ENCODE measurements around the gene KCNJ16.

Gene KCNJ16

GRCh38 chr17:70071127-70071526 lies 3.9 kb upstream of the KCNJ16 start:
- no peak for DNase-seq

GRCh38 chr17:70071620-70072019 lies 3.4 kb upstream of the KCNJ16 start:
- no peak for DNase-seq

GRCh38 chr17:70072546-70073309 lies 2.3 kb upstream of the KCNJ16 start:
- no peak for DNase-seq

- DNase-seq = no peak
Measured at GRCh38 chr17:70073310-70073709, 1.7 kb upstream of the KCNJ16 start.

GRCh38 chr17:70073799-70074198 lies 1.2 kb upstream of the KCNJ16 start:
- no peak for DNase-seq

GRCh38 chr17:70074236-70074830 lies 692 bp upstream of the KCNJ16 start:
- no peak for DNase-seq

GRCh38 chr17:70076189-70076588 lies 1.2 kb downstream of the KCNJ16 start:
- DNase-seq = no peak

GRCh38 chr17:70076831-70077230 lies 1.8 kb downstream of the KCNJ16 start:
- no peak for DNase-seq

- DNase-seq = no peak
Measured at GRCh38 chr17:70078549-70078948, 3.5 kb downstream of the KCNJ16 start.

- no peak for DNase-seq
Measured at GRCh38 chr17:70078994-70079531, 4.0 kb downstream of the KCNJ16 start.

- DNase-seq = no peak
Measured at GRCh38 chr17:70080541-70081347, 5.7 kb downstream of the KCNJ16 start.

- DNase-seq = no peak
Measured at GRCh38 chr17:70081885-70082284, 6.9 kb downstream of the KCNJ16 start.

- no peak for DNase-seq
Measured at GRCh38 chr17:70084476-70084875, 9.5 kb downstream of the KCNJ16 start.

GRCh38 chr17:70086516-70086915 lies 11.5 kb downstream of the KCNJ16 start:
- DNase-seq = no peak

- no peak for DNase-seq
Measured at GRCh38 chr17:70089513-70090148, 14.6 kb downstream of the KCNJ16 start.

GRCh38 chr17:70091005-70091568 lies 16.1 kb downstream of the KCNJ16 start:
- DNase-seq = no peak

GRCh38 chr17:70091696-70092095 lies 16.7 kb downstream of the KCNJ16 start:
- DNase-seq = no peak

GRCh38 chr17:70093163-70093562 lies 18.1 kb downstream of the KCNJ16 start:
- no peak for DNase-seq

GRCh38 chr17:70095455-70095854 lies 20.4 kb downstream of the KCNJ16 start:
- no peak for DNase-seq

GRCh38 chr17:70096861-70097260 lies 21.8 kb downstream of the KCNJ16 start:
- DNase-seq = no peak

GRCh38 chr17:70098030-70098429 lies 23.0 kb downstream of the KCNJ16 start:
- no peak for DNase-seq

GRCh38 chr17:70099294-70099693 lies 24.3 kb downstream of the KCNJ16 start:
- DNase-seq = no peak

GRCh38 chr17:70099884-70100283 lies 24.9 kb downstream of the KCNJ16 start:
- no peak for DNase-seq
